ENCODE data around the gene NDUFAF5.
A peak's percentile ranks its signal among the peaks of the same experiment; 100 is the strongest.

NDUFAF5 gene

DNA sequence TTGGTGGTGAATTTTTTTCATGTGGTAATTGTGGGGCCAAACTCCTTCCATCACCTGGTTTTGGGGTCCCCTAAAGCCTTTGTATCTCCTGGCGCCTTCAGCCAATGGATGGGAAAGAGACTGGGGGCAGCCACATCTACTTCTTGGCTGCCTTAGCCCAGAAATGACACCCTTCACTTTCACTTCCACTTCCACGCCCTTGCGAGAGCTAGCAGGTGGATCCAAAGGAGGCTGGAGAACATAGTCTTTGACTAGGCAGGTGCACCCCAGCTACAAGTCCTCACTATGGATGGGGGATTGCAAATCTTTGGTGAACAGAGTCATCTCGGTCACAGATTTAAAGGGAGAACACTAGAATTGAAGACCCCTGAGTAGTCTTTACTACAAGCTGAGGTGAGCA is 70.8 kb downstream of the NDUFAF5 start:
- TF ChIP-seq CTCF (IDR thresholded peaks at IDR 0.05): no peak
- Histone ChIP-seq H3K4me3 (ENCODE audit: low read depth, low read length) (no peak overlapping the region), H3K4me2 (ENCODE audit: low read length) (no peak overlapping the region), H2AFZ (no peak overlapping the region), H3K79me2 (no peaks in the 10 kb centered on the region), H3K36me3 (ENCODE audit: control insufficient read depth, insufficient read depth, low read length) (no peaks in the 10 kb centered on the region), H3K27me3 (ENCODE audit: control insufficient read depth, insufficient read depth, low read length) (no peaks in the 10 kb centered on the region), H3K4me1 (no peaks in the 10 kb centered on the region), H3K9ac (no peak overlapping the region), H3K9me3 (ENCODE audit: control insufficient read depth, low read length) (no peaks in the 10 kb centered on the region), H3K27ac (no peak overlapping the region)

DNA sequence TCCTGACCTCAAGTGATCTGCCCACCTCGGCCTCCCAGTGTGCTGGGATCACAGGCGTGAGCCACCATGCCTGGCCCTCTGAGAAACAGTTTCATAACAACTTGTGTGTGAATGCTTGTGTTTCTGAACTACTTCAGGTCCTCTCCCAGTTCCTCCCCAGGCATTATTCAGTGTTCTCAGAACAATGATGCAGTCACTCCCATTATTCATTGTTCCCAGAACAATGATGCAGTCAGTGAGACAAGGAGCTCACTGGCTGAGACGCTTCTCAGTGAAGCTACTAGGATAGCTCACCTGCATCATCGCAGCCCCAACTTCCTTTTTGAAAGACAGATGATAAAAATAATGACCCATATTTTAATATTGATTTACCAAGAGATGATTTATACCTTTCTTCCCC is 71.5 kb downstream of the NDUFAF5 start:
- Histone ChIP-seq H3K4me2 (ENCODE audit: low read length) (no peak overlapping the region), H2AFZ (no peak overlapping the region), H3K27ac (no peak overlapping the region), H3K9ac (no peak overlapping the region), H3K9me3 (ENCODE audit: control insufficient read depth, low read length) (no peaks in the 10 kb centered on the region), H3K36me3 (ENCODE audit: control insufficient read depth, insufficient read depth, low read length) (no peaks in the 10 kb centered on the region), H3K79me2 (no peaks in the 10 kb centered on the region), H3K4me1 (no peaks in the 10 kb centered on the region), H3K27me3 (ENCODE audit: control insufficient read depth, insufficient read depth, low read length) (no peaks in the 10 kb centered on the region), H3K4me3 (ENCODE audit: low read depth, low read length) (no peak overlapping the region)
- no peak for TF ChIP-seq CTCF (IDR thresholded peaks at IDR 0.05)

DNA sequence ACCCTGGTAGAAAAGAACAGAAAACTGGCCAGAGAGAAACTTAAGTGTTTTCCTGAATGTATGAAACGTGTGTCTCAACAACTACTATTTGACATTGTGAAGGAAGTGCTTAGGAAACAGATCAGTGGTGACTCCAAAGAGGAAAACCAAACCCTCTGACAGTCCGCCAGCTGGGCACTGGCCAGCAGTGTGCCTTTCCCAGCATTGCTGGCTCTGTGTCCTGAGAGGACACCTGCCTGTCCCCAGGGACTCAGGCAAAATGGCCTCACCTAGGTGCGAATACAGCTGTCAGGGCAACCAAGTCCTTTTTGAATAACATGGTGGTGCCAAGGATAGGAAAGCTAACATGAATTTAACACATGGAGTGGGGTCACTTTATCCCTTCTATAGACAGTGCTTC is 72.5 kb downstream of the NDUFAF5 start:
- TF ChIP-seq CTCF (IDR thresholded peaks at IDR 0.05): no peak
- Histone ChIP-seq H3K4me1 (no peaks in the 10 kb centered on the region), H3K9me3 (ENCODE audit: control insufficient read depth, low read length) (no peaks in the 10 kb centered on the region), H3K36me3 (ENCODE audit: control insufficient read depth, insufficient read depth, low read length) (no peaks in the 10 kb centered on the region), H3K27ac (no peak overlapping the region), H3K4me3 (ENCODE audit: low read depth, low read length) (no peak overlapping the region), H2AFZ (peak overlapping the region; percentile 12), H3K4me2 (ENCODE audit: low read length) (no peak overlapping the region), H3K79me2 (no peaks in the 10 kb centered on the region), H3K27me3 (ENCODE audit: control insufficient read depth, insufficient read depth, low read length) (no peaks in the 10 kb centered on the region), H3K9ac (no peak overlapping the region)

- Histone ChIP-seq H3K4me1 (no peaks in the 10 kb centered on the region), H3K27me3 (ENCODE audit: control insufficient read depth, insufficient read depth, low read length) (no peaks in the 10 kb centered on the region), H3K4me3 (ENCODE audit: low read depth, low read length) (no peak overlapping the region), H3K9me3 (ENCODE audit: control insufficient read depth, low read length) (no peaks in the 10 kb centered on the region), H3K36me3 (ENCODE audit: control insufficient read depth, insufficient read depth, low read length) (no peaks in the 10 kb centered on the region), H2AFZ (no peak overlapping the region), H3K9ac (no peak overlapping the region), H3K27ac (no peak overlapping the region), H3K79me2 (no peaks in the 10 kb centered on the region), H3K4me2 (ENCODE audit: low read length) (no peak overlapping the region)
- no peak for TF ChIP-seq CTCF (IDR thresholded peaks at IDR 0.05)
These were observed 73.1 kb downstream of the NDUFAF5 start for GRCh38 chr20:13857961-13858360.

GRCh38 chr20:13858439-13858838 is 73.6 kb downstream of the NDUFAF5 start:
- TF ChIP-seq CTCF (IDR thresholded peaks at IDR 0.05): no peak
- H3K27ac ChIP-seq: no peak overlapping the region

More at GRCh38 chr20:13858439-13858838, 73.6 kb downstream of the NDUFAF5 start:
- H3K27me3 ChIP-seq (ENCODE audit: control insufficient read depth, insufficient read depth, low read length): no peaks in the 10 kb centered on the region
- H2AFZ ChIP-seq: no peak overlapping the region
- no peak overlapping the region for H3K9ac ChIP-seq
- no peaks in the 10 kb centered on the region for H3K79me2 ChIP-seq
- H3K4me3 ChIP-seq (ENCODE audit: low read depth, low read length): no peak overlapping the region
- no peak overlapping the region for H3K4me2 ChIP-seq (ENCODE audit: low read length)
- no peaks in the 10 kb centered on the region for H3K4me1 ChIP-seq
- no peaks in the 10 kb centered on the region for H3K36me3 ChIP-seq (ENCODE audit: control insufficient read depth, insufficient read depth, low read length)
- H3K9me3 ChIP-seq (ENCODE audit: control insufficient read depth, low read length): no peaks in the 10 kb centered on the region
